Ishikawa (cell line): ENCODE results near the gene RSPO3.

Experiments used
- CREB1 ChIP-seq: IDR thresholded peaks from 2 replicates; pipeline ENCODE4 v1.6.1; 2012; ENCODE audit warnings: low read depth
- NFIC ChIP-seq: IDR thresholded peaks from 2 replicates; pipeline ENCODE4 v1.6.1; 2012
- TEAD4 ChIP-seq: IDR thresholded peaks from 2 replicates; pipeline ENCODE4 v1.6.1; 2012
- USF1 ChIP-seq: IDR thresholded peaks from 2 replicates; pipeline ENCODE4 v1.6.1; 2012
- YY1 ChIP-seq: IDR thresholded peaks from 2 replicates; pipeline ENCODE4 v1.6.1; 2012; ENCODE audit warnings: low read depth

- no peak for TF ChIP-seq USF1
- no peak for TF ChIP-seq CREB1
- no peak for TF ChIP-seq NFIC
- no peak for TF ChIP-seq YY1
- no peak for TF ChIP-seq TEAD4
Observed at GRCh38 chr6:127243501-127243900, 125.0 kb downstream of the RSPO3 start.
